WTC11 (cell line): ENCODE measurements around the gene C16orf74. TPM values are rescaled to one million over a fixed set of nuclear protein-coding genes. Genes with fewer than 3 reads are reported as not detected.

Source experiments
- ATAC-seq: fragments of 200-7000 bp; cut with Tn5 transposase; 2 replicates; pipeline ENCODE4 v1.10.0; 2021; ENCODE audit warnings: mild to moderate bottlenecking, moderate library complexity
- CTCF ChIA-PET: fragments of 300-600 bp; sonication (Branson Sonifier 250); formaldehyde crosslinking; loops from one replicate; lab custom pipeline; 2021; ENCODE audit warnings: antibody characterized with exemption; lab: Charles Lee
- POLR2A ChIA-PET: fragments of 350-600 bp; sonication (Branson Sonifier 250); formaldehyde crosslinking; loops from one replicate; lab custom pipeline; 2021; ENCODE audit warnings: antibody characterized with exemption; lab: Charles Lee
- DNase-seq: peaks from one replicate; pipeline ENCODE4 v3.0.0; 2021; ENCODE audit warnings: low spot score
- H3K27ac Mint-ChIP-seq: 2 replicates; pipeline ENCODE4 v1.8.0; 2021; ENCODE audit warnings: mixed read lengths
- H3K27me3 Mint-ChIP-seq: 2 replicates; pipeline ENCODE4 v1.8.0; 2021; ENCODE audit warnings: low read depth, mild to moderate bottlenecking, moderate library complexity, mixed read lengths
- H3K36me3 Mint-ChIP-seq: 2 replicates; pipeline ENCODE4 v1.8.0; 2021; ENCODE audit warnings: mixed read lengths
- H3K4me1 Mint-ChIP-seq: 2 replicates; pipeline ENCODE4 v1.8.0; 2022; ENCODE audit warnings: mixed read lengths
- H3K4me3 Mint-ChIP-seq: 2 replicates; pipeline ENCODE4 v1.8.0; 2021; ENCODE audit warnings: mild to moderate bottlenecking, moderate library complexity, mixed read lengths
- H3K9me3 Mint-ChIP-seq: 2 replicates; pipeline ENCODE4 v1.8.0; 2021; ENCODE audit warnings: mixed read lengths
- CREM ChIP-seq: sonication (generic); formaldehyde crosslinking; IDR thresholded peaks from 2 replicates; pipeline ENCODE4 v1.8.1; 2022; ENCODE audit warnings: mild to moderate bottlenecking, missing genetic modification reagents, moderate library complexity
- ELF4 ChIP-seq: sonication (generic); formaldehyde crosslinking; IDR thresholded peaks from 2 replicates; pipeline ENCODE4 v1.8.1; 2022; ENCODE audit warnings: low read depth, mild to moderate bottlenecking, moderate library complexity, missing genetic modification reagents
- ETV6 ChIP-seq: sonication (generic); formaldehyde crosslinking; IDR thresholded peaks from 2 replicates; pipeline ENCODE4 v1.8.1; 2022; ENCODE audit warnings: mild to moderate bottlenecking, missing genetic modification reagents
- FOXP1 ChIP-seq: sonication (generic); formaldehyde crosslinking; IDR thresholded peaks from 2 replicates; pipeline ENCODE4 v1.8.0; 2022; ENCODE audit warnings: missing genetic modification reagents, mild to moderate bottlenecking, moderate library complexity, borderline replicate concordance
- JAZF1 ChIP-seq: fragments of 250-450 bp; sonication (Bioruptor Pico); IDR thresholded peaks from 2 replicates; pipeline ENCODE4 v1.9.0; 2021; ENCODE audit warnings: moderate library complexity, mild to moderate bottlenecking, inconsistent platforms
- KAT7 ChIP-seq: sonication (generic); formaldehyde crosslinking; IDR thresholded peaks from 2 replicates; pipeline ENCODE4 v1.8.1; 2023; ENCODE audit warnings: missing genetic modification reagents, mild to moderate bottlenecking, borderline replicate concordance
- NR3C1 ChIP-seq: sonication (generic); formaldehyde crosslinking; conservative IDR thresholded peaks from 2 replicates; pipeline ENCODE4 v1.8.1; 2023; ENCODE audit warnings: low read depth, mild to moderate bottlenecking, missing genetic modification reagents
- SP1 ChIP-seq: sonication (generic); formaldehyde crosslinking; conservative IDR thresholded peaks from 2 replicates; pipeline ENCODE4 v1.8.1; 2022; ENCODE audit warnings: missing genetic modification reagents
- ZNF138 ChIP-seq: sonication (generic); formaldehyde crosslinking; conservative IDR thresholded peaks from 2 replicates; pipeline ENCODE4 v1.8.1; 2022; ENCODE audit warnings: mild to moderate bottlenecking, moderate library complexity, missing genetic modification reagents
- ZNF219 ChIP-seq: sonication (generic); formaldehyde crosslinking; IDR thresholded peaks from 2 replicates; pipeline ENCODE4 v1.8.0; 2023; ENCODE audit warnings: missing genetic modification reagents, mild to moderate bottlenecking, borderline replicate concordance
- ZNF232 ChIP-seq: sonication (generic); formaldehyde crosslinking; IDR thresholded peaks from 2 replicates; pipeline ENCODE4 v1.8.0; 2022; ENCODE audit warnings: mild to moderate bottlenecking, missing genetic modification reagents
- ZNF263 ChIP-seq: sonication (generic); formaldehyde crosslinking; IDR thresholded peaks from 2 replicates; pipeline ENCODE4 v1.8.1; 2022; ENCODE audit warnings: low read depth, mild to moderate bottlenecking, moderate library complexity, missing genetic modification reagents
- ZNF396 ChIP-seq: fragments of 250-450 bp; sonication (Bioruptor Pico); IDR thresholded peaks from 2 replicates; pipeline ENCODE4 v1.8.0; 2021; ENCODE audit warnings: mild to moderate bottlenecking, moderate library complexity, borderline replicate concordance
- total RNA-seq: library from RNA; stranded (reverse); gene quantifications from 3 replicates; pipeline ENCODE4 v1.2.3, GENCODE V29; 2021
- TF ChIP-seq, protein P1 (sequence below): sonication (generic); formaldehyde crosslinking; IDR thresholded peaks from 2 replicates; pipeline ENCODE4 v1.8.1; 2023; ENCODE audit warnings: mild to moderate bottlenecking, moderate library complexity, missing genetic modification reagents
- TF ChIP-seq, protein P2 (sequence below): fragments of 250-450 bp; sonication (Bioruptor Pico); IDR thresholded peaks from 2 replicates; pipeline ENCODE4 v1.8.0; 2021; ENCODE audit warnings: mild to moderate bottlenecking
- TF ChIP-seq, protein P3 (sequence below): sonication (generic); formaldehyde crosslinking; IDR thresholded peaks from 2 replicates; pipeline ENCODE4 v1.8.0; 2022; ENCODE audit warnings: mild to moderate bottlenecking, missing genetic modification reagents
- TF ChIP-seq, protein P4 (sequence below): sonication (generic); formaldehyde crosslinking; IDR thresholded peaks from 2 replicates; pipeline ENCODE4 v1.8.0; 2023; ENCODE audit warnings: mild to moderate bottlenecking, missing genetic modification reagents
- TF ChIP-seq, protein P5 (sequence below): sonication (generic); formaldehyde crosslinking; IDR thresholded peaks from 2 replicates; pipeline ENCODE4 v1.8.0; 2023; ENCODE audit warnings: missing genetic modification reagents, mild to moderate bottlenecking, borderline replicate concordance
- TF ChIP-seq, protein P6 (sequence below): fragments of 200-600 bp; IDR thresholded peaks from 2 replicates; pipeline ENCODE4 v1.8.0; 2022; ENCODE audit warnings: antibody characterized with exemption

Gene C16orf74
- total RNA-seq, 1 experiment from 2014 or later, result 8.3 TPM

DNA sequence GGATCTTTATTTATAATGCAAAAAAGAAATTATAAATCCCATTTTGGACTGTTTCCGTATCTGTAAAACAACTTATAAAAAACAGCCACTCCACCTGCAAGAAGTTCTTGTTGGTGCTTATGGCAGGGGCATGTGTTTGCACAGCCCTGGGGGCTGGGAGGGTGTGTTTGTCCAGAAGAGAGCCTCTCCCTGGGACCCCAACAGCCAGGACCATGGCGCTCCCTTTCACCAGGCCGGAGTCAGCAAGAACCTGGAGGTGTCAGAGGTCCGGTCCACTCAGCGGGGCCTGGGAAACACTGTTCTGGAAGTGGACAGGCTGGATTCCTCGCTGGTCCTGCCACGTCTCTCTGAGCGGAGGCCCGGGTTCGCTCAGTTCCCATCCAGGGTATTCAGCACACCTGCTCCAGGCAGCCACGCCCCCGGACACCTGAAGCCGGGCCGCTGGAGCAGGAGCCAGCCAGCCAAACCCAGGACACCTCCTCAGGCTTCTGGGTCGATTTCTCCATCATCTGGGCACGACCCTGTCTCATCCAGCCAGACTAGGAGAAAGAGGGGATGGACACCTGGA, 43.3 kb downstream of the C16orf74 start:
- CTCF ChIA-PET, result interaction anchor here (1.2 to 2.9 kb wide), 2 partner anchors 10 kb away, joined by 3 to 14 read pairs; no protein-coding TSS in a partner anchor
- TF ChIP-seq, protein P1, sequence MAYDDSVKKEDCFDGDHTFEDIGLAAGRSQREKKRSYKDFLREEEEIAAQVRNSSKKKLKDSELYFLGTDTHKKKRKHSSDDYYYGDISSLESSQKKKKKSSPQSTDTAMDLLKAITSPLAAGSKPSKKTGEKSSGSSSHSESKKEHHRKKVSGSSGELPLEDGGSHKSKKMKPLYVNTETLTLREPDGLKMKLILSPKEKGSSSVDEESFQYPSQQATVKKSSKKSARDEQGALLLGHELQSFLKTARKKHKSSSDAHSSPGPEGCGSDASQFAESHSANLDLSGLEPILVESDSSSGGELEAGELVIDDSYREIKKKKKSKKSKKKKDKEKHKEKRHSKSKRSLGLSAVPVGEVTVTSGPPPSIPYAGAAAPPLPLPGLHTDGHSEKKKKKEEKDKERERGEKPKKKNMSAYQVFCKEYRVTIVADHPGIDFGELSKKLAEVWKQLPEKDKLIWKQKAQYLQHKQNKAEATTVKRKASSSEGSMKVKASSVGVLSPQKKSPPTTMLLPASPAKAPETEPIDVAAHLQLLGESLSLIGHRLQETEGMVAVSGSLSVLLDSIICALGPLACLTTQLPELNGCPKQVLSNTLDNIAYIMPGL, result no peak
- no peak for TF ChIP-seq ELF4 (CRISPR knock-in tag)
- TF ChIP-seq CREM, result no peak
- no peak for TF ChIP-seq ZNF396 (CRISPR knock-in tag)
- TF ChIP-seq, protein P2, sequence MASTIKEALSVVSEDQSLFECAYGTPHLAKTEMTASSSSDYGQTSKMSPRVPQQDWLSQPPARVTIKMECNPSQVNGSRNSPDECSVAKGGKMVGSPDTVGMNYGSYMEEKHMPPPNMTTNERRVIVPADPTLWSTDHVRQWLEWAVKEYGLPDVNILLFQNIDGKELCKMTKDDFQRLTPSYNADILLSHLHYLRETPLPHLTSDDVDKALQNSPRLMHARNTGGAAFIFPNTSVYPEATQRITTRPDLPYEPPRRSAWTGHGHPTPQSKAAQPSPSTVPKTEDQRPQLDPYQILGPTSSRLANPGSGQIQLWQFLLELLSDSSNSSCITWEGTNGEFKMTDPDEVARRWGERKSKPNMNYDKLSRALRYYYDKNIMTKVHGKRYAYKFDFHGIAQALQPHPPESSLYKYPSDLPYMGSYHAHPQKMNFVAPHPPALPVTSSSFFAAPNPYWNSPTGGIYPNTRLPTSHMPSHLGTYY (CRISPR knock-in tag), result no peak
- TF ChIP-seq, protein P3, sequence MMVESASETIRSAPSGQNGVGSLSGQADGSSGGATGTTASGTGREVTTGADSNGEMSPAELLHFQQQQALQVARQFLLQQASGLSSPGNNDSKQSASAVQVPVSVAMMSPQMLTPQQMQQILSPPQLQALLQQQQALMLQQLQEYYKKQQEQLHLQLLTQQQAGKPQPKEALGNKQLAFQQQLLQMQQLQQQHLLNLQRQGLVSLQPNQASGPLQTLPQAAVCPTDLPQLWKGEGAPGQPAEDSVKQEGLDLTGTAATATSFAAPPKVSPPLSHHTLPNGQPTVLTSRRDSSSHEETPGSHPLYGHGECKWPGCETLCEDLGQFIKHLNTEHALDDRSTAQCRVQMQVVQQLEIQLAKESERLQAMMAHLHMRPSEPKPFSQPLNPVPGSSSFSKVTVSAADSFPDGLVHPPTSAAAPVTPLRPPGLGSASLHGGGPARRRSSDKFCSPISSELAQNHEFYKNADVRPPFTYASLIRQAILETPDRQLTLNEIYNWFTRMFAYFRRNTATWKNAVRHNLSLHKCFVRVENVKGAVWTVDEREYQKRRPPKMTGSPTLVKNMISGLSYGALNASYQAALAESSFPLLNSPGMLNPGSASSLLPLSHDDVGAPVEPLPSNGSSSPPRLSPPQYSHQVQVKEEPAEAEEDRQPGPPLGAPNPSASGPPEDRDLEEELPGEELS (CRISPR knock-in tag), result no peak
- no peak for TF ChIP-seq NR3C1 (CRISPR knock-in tag)
- TF ChIP-seq SP1 (CRISPR knock-in tag), result no peak
- TF ChIP-seq, protein P4, sequence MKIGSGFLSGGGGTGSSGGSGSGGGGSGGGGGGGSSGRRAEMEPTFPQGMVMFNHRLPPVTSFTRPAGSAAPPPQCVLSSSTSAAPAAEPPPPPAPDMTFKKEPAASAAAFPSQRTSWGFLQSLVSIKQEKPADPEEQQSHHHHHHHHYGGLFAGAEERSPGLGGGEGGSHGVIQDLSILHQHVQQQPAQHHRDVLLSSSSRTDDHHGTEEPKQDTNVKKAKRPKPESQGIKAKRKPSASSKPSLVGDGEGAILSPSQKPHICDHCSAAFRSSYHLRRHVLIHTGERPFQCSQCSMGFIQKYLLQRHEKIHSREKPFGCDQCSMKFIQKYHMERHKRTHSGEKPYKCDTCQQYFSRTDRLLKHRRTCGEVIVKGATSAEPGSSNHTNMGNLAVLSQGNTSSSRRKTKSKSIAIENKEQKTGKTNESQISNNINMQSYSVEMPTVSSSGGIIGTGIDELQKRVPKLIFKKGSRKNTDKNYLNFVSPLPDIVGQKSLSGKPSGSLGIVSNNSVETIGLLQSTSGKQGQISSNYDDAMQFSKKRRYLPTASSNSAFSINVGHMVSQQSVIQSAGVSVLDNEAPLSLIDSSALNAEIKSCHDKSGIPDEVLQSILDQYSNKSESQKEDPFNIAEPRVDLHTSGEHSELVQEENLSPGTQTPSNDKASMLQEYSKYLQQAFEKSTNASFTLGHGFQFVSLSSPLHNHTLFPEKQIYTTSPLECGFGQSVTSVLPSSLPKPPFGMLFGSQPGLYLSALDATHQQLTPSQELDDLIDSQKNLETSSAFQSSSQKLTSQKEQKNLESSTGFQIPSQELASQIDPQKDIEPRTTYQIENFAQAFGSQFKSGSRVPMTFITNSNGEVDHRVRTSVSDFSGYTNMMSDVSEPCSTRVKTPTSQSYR (CRISPR knock-in tag), result no peak
- TF ChIP-seq, protein P5, sequence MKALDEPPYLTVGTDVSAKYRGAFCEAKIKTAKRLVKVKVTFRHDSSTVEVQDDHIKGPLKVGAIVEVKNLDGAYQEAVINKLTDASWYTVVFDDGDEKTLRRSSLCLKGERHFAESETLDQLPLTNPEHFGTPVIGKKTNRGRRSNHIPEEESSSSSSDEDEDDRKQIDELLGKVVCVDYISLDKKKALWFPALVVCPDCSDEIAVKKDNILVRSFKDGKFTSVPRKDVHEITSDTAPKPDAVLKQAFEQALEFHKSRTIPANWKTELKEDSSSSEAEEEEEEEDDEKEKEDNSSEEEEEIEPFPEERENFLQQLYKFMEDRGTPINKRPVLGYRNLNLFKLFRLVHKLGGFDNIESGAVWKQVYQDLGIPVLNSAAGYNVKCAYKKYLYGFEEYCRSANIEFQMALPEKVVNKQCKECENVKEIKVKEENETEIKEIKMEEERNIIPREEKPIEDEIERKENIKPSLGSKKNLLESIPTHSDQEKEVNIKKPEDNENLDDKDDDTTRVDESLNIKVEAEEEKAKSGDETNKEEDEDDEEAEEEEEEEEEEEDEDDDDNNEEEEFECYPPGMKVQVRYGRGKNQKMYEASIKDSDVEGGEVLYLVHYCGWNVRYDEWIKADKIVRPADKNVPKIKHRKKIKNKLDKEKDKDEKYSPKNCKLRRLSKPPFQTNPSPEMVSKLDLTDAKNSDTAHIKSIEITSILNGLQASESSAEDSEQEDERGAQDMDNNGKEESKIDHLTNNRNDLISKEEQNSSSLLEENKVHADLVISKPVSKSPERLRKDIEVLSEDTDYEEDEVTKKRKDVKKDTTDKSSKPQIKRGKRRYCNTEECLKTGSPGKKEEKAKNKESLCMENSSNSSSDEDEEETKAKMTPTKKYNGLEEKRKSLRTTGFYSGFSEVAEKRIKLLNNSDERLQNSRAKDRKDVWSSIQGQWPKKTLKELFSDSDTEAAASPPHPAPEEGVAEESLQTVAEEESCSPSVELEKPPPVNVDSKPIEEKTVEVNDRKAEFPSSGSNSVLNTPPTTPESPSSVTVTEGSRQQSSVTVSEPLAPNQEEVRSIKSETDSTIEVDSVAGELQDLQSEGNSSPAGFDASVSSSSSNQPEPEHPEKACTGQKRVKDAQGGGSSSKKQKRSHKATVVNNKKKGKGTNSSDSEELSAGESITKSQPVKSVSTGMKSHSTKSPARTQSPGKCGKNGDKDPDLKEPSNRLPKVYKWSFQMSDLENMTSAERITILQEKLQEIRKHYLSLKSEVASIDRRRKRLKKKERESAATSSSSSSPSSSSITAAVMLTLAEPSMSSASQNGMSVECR, result no peak
- TF ChIP-seq KAT7 (CRISPR knock-in tag), result no peak
- TF ChIP-seq ZNF138, result no peak
- TF ChIP-seq ETV6 (CRISPR knock-in tag), result no peak
- no peak for TF ChIP-seq ZNF219 (CRISPR knock-in tag)
- no peak for TF ChIP-seq ZNF263 (CRISPR knock-in tag)
- TF ChIP-seq ZNF232 (CRISPR knock-in tag), result no peak
- no peak for TF ChIP-seq FOXP1 (CRISPR knock-in tag)
- TF ChIP-seq JAZF1 (CRISPR knock-in tag), result no peak
- TF ChIP-seq, protein P6, sequence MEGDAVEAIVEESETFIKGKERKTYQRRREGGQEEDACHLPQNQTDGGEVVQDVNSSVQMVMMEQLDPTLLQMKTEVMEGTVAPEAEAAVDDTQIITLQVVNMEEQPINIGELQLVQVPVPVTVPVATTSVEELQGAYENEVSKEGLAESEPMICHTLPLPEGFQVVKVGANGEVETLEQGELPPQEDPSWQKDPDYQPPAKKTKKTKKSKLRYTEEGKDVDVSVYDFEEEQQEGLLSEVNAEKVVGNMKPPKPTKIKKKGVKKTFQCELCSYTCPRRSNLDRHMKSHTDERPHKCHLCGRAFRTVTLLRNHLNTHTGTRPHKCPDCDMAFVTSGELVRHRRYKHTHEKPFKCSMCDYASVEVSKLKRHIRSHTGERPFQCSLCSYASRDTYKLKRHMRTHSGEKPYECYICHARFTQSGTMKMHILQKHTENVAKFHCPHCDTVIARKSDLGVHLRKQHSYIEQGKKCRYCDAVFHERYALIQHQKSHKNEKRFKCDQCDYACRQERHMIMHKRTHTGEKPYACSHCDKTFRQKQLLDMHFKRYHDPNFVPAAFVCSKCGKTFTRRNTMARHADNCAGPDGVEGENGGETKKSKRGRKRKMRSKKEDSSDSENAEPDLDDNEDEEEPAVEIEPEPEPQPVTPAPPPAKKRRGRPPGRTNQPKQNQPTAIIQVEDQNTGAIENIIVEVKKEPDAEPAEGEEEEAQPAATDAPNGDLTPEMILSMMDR, result no peak
- TF ChIP-seq, all 79 proteins: peak for 0
- Mint-ChIP-seq H3K4me3 (no peak overlapping the region), H3K27me3 (peaks cover under 1% of the 10 kb centered on the region; the same call in 1 of the 2 replicates), H3K9me3 (peaks cover 9% of the 10 kb centered on the region), H3K27ac (no peak overlapping the region), H3K36me3 (peaks cover 12% of the 10 kb centered on the region), H3K4me1 (peaks cover 4% of the 10 kb centered on the region)
- 0 out of 2 replicates have a peak, but pooled peaks have one; percentile 34 for ATAC-seq
- no peak for DNase-seq
- POLR2A ChIA-PET, result no interaction called here
